Fibroblast of upper back skin (primary cell): ENCODE data around the gene MEIS3.
"Not testable (repeated sequence)": the region's sequence is repeated elsewhere in the genome, so short reads cannot be mapped to it uniquely, and the experiment has no call there.

Experiments used
- DNase-seq: peaks from one replicate; pipeline ENCODE4 v3.0.0-alpha.2; 2013

MEIS3 gene

GRCh38 chr19:47414469-47414868, 4.9 kb downstream of the MEIS3 start:
- no peak for DNase-seq

GRCh38 chr19:47413941-47414340, 5.4 kb downstream of the MEIS3 start:
- no peak for DNase-seq

- not testable (repeated sequence) for DNase-seq
These were observed 7.6 kb downstream of the MEIS3 start for GRCh38 chr19:47411696-47412095.

GRCh38 chr19:47411101-47411500, 8.2 kb downstream of the MEIS3 start:
- DNase-seq, result no peak

GRCh38 chr19:47408156-47408938, 11.0 kb downstream of the MEIS3 start:
- no peak for DNase-seq

GRCh38 chr19:47407417-47407774, 11.9 kb downstream of the MEIS3 start:
- no peak for DNase-seq

- DNase-seq, result no peak
These were observed 12.5 kb downstream of the MEIS3 start for GRCh38 chr19:47406711-47407416.

- no peak for DNase-seq
These were observed 13.4 kb downstream of the MEIS3 start for GRCh38 chr19:47405854-47406417.

- no peak for DNase-seq
These were observed 14.2 kb downstream of the MEIS3 start for GRCh38 chr19:47405197-47405550.

GRCh38 chr19:47404334-47405196, 14.8 kb downstream of the MEIS3 start:
- DNase-seq, result no peak

- no peak for DNase-seq
These were observed 16.8 kb downstream of the MEIS3 start for GRCh38 chr19:47402504-47402903.

GRCh38 chr19:47398707-47399597, 20.4 kb downstream of the MEIS3 start:
- DNase-seq, result no peak

GRCh38 chr19:47391510-47392223, 27.7 kb downstream of the MEIS3 start:
- peak; percentile 71 for DNase-seq

GRCh38 chr19:47390533-47391488, 28.5 kb downstream of the MEIS3 start:
- no peak for DNase-seq

- no peak for DNase-seq
These were observed 30.2 kb downstream of the MEIS3 start for GRCh38 chr19:47389150-47389556.

GRCh38 chr19:47388721-47389120, 30.6 kb downstream of the MEIS3 start:
- not testable (repeated sequence) for DNase-seq

- not testable (repeated sequence) for DNase-seq
These were observed 31.7 kb downstream of the MEIS3 start for GRCh38 chr19:47387623-47388022.

- DNase-seq, result not testable (repeated sequence)
These were observed 32.7 kb downstream of the MEIS3 start for GRCh38 chr19:47386582-47386981.

- not testable (repeated sequence) for DNase-seq
These were observed 34.8 kb downstream of the MEIS3 start for GRCh38 chr19:47384533-47384932.

GRCh38 chr19:47383890-47384289, 35.4 kb downstream of the MEIS3 start:
- DNase-seq, result not testable (repeated sequence)
